ENCODE data around the gene C1orf159.

GRCh38 chr1:1115136-1115785 is 628 bp downstream of the C1orf159 start:
- TF ChIP-seq CTCF (IDR thresholded peaks at IDR 0.05) = no peak
- TF ChIP-seq POLR2A (IDR thresholded peaks at IDR 0.05) = no peak

Data from sigmoid colon (tissue), 3 donors.